Measurements from ENCODE around the gene CYTH4.

- TF ChIP-seq YY1 (IDR thresholded peaks at IDR 0.05; ENCODE audit: insufficient read depth, insufficient read length), result no peak
- TF ChIP-seq ZNF274 (IDR thresholded peaks at IDR 0.05; ENCODE audit: low read depth, low read length), result no peak
- TF ChIP-seq SUZ12 (IDR thresholded peaks at IDR 0.05; ENCODE audit: extremely low read depth, insufficient read depth, insufficient read length), result no peak
Observed at GRCh38 chr22:37291559-37292298, 9.4 kb downstream of the CYTH4 start.
